Suprapubic skin (tissue), 3 donors: ENCODE results near the gene MYLK3.

Experiments
- POLR2A ChIP-seq, 2 donors: fragments of 450-650 bp; IDR thresholded peaks; one replicate each; pipeline ENCODE4 v1.6.1; 2017; ENCODE audit warnings: antibody characterized with exemption in 2 of 2, mild to moderate bottlenecking in 2 of 2, moderate library complexity in 2 of 2
- TF ChIP-seq, protein P1 (sequence below), 2 donors: fragments of 200-600 bp in 1 of 2; fragments of 450-650 bp in 1 of 2; sonication (generic) in 1 of 2; IDR thresholded peaks; one replicate each; pipeline ENCODE4 v1.5.1; 2016 to 2019; ENCODE audit warnings: antibody characterized with exemption in 2 of 2, mild to moderate bottlenecking in 1 of 2, moderate library complexity in 1 of 2

DNA sequence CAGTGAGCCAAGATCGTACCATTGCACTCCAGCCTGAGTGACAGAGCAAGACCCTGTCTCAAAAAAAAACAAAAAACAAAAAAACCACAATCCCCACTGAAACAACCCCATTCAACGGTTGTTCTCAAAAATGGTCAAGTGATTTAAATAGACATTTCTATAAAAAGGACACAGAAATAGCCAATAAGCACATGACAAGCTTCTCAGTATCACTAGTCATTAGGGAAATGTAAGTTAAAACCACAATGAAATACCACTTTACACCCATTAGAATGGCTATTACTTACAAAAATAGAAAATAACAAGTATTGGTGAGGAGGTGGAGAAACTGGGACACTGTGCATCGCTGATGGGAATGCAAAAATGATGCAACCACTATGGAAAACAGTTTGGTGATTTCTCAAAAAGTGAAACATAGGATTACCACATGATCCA is 26.6 kb upstream of the MYLK3 start:
- TF ChIP-seq, protein P1, sequence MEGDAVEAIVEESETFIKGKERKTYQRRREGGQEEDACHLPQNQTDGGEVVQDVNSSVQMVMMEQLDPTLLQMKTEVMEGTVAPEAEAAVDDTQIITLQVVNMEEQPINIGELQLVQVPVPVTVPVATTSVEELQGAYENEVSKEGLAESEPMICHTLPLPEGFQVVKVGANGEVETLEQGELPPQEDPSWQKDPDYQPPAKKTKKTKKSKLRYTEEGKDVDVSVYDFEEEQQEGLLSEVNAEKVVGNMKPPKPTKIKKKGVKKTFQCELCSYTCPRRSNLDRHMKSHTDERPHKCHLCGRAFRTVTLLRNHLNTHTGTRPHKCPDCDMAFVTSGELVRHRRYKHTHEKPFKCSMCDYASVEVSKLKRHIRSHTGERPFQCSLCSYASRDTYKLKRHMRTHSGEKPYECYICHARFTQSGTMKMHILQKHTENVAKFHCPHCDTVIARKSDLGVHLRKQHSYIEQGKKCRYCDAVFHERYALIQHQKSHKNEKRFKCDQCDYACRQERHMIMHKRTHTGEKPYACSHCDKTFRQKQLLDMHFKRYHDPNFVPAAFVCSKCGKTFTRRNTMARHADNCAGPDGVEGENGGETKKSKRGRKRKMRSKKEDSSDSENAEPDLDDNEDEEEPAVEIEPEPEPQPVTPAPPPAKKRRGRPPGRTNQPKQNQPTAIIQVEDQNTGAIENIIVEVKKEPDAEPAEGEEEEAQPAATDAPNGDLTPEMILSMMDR (IDR thresholded peaks at IDR 0.05): no peak
- no peak for TF ChIP-seq POLR2A (IDR thresholded peaks at IDR 0.05)
